ENCODE data around the gene PPIE.

Gene PPIE

DNA sequence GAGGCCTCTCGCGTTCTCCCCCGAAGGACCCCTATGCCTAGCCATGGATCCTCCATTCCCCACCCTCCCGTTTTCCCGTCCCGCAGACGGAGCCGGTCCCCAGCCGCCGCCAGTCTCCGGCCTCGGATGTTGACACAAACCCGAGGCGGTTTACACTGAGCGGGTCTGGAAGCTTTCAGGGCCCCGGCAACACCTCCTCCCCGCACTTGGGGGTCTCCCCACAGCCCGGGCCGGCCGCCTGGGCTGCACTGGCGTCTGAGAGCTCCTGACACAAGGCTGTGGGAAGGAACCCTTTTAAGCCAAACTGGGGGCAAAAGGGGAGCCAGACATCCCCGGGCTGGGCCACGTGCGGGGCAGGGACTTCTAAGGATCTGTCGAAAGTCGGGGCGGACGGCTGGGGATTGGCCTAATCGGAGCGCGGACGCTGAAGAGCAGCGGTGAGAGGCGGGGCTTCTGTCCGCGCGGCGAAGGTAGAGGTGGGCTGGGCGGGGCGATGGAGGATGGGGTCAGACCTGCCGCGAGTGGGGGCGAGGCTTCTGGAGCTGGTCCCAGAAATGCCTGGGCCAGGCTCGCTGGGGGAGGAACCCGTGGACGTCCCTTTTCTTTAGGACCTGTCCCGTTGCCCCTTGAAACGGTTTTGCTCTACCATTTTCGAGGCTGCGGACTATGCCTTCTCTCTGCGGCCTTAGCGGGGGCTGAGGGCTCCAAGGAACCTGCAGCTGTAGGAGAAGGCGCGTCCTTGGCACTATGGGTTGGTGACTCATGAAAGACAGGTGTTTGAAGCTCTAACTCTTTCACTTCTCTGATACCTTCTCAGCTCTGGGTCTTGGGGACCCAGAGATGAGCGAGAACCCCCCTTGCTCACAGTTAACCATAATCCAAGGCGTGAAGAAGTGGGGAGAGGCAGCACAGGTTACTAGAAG is 46.3 kb upstream of the PPIE start:
- H3K27ac ChIP-seq: no peak overlapping the region
- TF ChIP-seq, protein P1, sequence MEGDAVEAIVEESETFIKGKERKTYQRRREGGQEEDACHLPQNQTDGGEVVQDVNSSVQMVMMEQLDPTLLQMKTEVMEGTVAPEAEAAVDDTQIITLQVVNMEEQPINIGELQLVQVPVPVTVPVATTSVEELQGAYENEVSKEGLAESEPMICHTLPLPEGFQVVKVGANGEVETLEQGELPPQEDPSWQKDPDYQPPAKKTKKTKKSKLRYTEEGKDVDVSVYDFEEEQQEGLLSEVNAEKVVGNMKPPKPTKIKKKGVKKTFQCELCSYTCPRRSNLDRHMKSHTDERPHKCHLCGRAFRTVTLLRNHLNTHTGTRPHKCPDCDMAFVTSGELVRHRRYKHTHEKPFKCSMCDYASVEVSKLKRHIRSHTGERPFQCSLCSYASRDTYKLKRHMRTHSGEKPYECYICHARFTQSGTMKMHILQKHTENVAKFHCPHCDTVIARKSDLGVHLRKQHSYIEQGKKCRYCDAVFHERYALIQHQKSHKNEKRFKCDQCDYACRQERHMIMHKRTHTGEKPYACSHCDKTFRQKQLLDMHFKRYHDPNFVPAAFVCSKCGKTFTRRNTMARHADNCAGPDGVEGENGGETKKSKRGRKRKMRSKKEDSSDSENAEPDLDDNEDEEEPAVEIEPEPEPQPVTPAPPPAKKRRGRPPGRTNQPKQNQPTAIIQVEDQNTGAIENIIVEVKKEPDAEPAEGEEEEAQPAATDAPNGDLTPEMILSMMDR (conservative IDR thresholded peaks at IDR 0.05): no peak

DNA sequence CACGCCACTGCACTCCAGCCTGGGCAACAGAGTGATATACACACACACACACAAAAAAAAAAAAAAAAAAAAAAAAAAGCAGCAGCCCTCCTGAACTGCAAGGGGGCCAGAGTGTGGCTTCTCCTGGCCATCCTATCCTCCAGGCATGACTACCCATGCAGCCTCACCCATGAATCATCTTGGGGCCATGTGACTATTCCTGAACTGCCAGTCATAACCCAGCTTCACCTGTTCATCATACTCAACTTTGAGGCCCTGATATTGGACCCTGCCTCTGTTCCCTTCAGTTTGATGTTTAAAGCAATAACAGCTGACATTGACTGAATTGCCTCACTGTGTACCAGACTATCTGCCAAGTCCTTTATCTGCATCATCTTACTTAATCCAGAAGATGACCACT is 44.7 kb upstream of the PPIE start:
- TF ChIP-seq, protein P1 (conservative IDR thresholded peaks at IDR 0.05): no peak
- no peak overlapping the region for H3K27ac ChIP-seq

DNA sequence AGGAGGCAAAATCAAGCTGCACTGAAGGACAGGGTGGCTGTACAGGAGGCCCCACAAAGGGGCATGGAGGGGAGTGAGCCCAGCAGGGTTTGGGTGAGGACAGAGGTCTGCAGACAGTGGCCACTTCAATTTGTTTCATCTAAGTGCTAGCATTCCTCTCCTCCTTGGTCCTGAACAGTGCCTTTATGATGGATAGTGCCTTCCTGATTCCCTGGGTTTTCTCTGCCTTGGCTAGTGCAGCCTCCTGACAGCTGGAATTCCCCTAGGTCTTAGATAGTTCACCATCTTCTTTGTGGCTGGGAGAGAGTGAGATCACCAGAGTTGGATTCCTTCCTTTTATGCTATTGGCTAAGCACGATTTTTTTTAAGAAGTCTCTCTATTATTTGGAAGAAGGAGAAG is 43.7 kb upstream of the PPIE start:
- no peak overlapping the region for H3K27ac ChIP-seq
- TF ChIP-seq, protein P1 (conservative IDR thresholded peaks at IDR 0.05): no peak

DNA sequence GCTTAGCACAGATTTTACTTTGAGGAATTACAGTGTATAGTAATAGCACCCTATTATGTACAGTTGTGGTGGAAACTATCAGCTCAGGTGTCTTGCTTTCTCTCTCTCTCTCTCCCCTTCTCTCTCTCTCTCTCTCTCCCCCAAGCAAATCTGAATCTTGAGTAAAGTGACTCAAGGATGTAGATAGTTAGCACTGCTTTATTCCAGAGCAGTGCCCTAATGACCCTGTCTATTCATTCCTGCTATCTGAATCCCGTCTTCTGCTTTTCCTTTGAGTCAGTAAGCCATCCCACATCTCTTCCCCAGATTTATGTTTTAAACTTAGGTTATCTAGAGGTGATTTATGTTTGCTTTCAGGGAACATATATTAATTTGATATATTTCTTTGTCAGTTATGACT is 42.2 kb upstream of the PPIE start:
- H3K27ac ChIP-seq: no peak overlapping the region
- TF ChIP-seq, protein P1 (conservative IDR thresholded peaks at IDR 0.05): no peak

DNA sequence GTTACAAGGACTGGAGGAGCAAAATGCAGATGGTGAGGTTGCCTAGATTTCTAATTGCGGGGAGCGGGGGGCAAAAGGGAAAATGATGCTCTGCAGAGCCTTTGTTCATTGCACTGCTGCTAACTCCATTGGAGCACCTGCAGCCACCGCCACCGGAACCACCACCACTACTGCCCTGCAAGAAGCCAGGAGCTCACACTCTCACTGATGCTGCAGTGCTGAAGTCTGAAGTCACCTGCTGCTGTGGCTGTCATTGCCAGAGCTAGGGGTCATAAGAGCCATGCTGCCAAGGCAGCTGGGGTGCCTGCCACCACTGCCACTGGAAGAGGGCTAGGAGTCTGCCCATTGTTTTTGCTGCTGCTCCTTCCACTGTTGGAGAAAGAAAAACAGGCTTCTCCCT is 40.1 kb upstream of the PPIE start:
- no peak overlapping the region for H3K27ac ChIP-seq
- TF ChIP-seq, protein P1 (conservative IDR thresholded peaks at IDR 0.05): no peak

DNA sequence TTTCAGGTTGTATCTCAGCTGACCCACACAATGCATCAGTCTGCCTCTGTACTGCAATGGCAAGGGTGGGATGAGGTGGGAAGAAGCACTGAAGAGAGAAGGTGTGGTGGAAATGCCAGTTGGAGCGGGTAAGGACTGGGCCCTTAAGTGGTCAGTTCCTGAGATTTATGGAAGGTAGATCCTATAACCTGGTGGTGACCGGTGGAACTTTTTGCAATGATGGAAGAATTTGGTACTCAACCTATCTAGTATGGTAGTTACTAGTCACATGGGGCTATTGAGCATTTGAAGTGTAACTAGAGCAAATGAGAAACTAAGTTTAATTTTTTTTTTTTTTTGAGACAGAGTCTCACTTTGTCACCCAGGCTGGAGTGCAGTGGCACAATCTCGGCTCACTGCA is 39.3 kb upstream of the PPIE start:
- TF ChIP-seq, protein P1 (conservative IDR thresholded peaks at IDR 0.05): no peak
- H3K27ac ChIP-seq: no peak overlapping the region

DNA sequence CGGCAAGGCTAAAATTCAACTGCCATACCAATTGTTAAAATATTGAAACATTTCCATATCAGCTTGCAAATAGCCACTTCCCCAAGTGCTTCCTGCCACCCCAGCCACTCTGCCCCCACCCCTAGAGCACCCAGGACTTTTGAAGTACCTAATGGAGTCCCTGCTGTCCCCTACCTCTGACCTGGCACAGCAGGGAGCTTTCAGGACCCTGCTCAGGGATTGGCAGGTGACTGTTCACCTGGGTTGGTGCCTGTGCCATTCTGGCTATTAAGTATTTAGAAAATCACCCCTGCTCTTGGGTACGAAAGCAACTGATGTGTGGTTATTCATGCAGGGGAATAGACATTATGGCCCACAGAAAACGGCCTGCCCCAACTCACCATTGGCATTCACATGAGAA is 38.3 kb upstream of the PPIE start:
- TF ChIP-seq, protein P1 (conservative IDR thresholded peaks at IDR 0.05): no peak

More for the DNA sequence above, 38.3 kb upstream of the PPIE start:
- peak overlapping the region; percentile 76 for H3K27ac ChIP-seq

Data from VCaP (cell line).